Panc1 (cell line): Measurements from ENCODE around the gene RAC3. TPM values are rescaled to one million over a fixed set of nuclear protein-coding genes. Genes with fewer than 3 reads are reported as not detected.

Source experiments
- ATAC-seq: fragments of 200-7000 bp; cut with Tn5 transposase; 2 replicates; pipeline ENCODE4 v1.9.1; 2020; ENCODE audit warnings: mild to moderate bottlenecking, moderate library complexity
- BruUV-seq: library from RNA; stranded (reverse); fragments of 400-500 nt; replicated peaks from 2 replicates; lab custom pipeline; 2021; lab: Mats Ljungman, UMichigan
- CTCF ChIA-PET: fragments of 300-600 bp; sonication (Branson Sonifier 250); formaldehyde crosslinking; loops from one replicate; lab custom pipeline; 2022; ENCODE audit warnings: antibody characterized with exemption; lab: Charles Lee
- POLR2A ChIA-PET: fragments of 300-600 bp; sonication (Branson Sonifier 250); formaldehyde crosslinking; loops from one replicate; lab custom pipeline; 2022; ENCODE audit warnings: antibody characterized with exemption; lab: Charles Lee
- DNase-seq: peaks from one replicate; pipeline ENCODE4 v3.0.0-alpha.2; 2010; ENCODE audit warnings: low read depth, low spot score
- H3K27ac ChIP-seq: 2 replicates; pipeline ENCODE4 v1.5.1; 2011; ENCODE audit warnings: mild to moderate bottlenecking, low read length, inconsistent platforms
- H3K27me3 ChIP-seq: fragments of 200-500 bp; sonication (Bioruptor generic); 2 replicates; pipeline ENCODE4 v1.6.0; 2014; ENCODE audit warnings: low read length, inconsistent platforms; ENCODE audit not compliant: control insufficient read depth, insufficient read depth
- H3K36me3 ChIP-seq: fragments of 200-500 bp; sonication (Bioruptor generic); 2 replicates; pipeline ENCODE4 v1.5.1; 2014; ENCODE audit warnings: inconsistent platforms, mild to moderate bottlenecking, low read length, moderate library complexity; ENCODE audit not compliant: control insufficient read depth, insufficient read depth
- H3K4me1 ChIP-seq: 2 replicates; pipeline ENCODE4 v1.5.1; 2011; ENCODE audit warnings: inconsistent platforms, mild to moderate bottlenecking, low read length, moderate library complexity; ENCODE audit not compliant: control insufficient read depth, insufficient read depth
- H3K4me3 ChIP-seq, 2 experiments: 2 replicates each; pipeline ENCODE4 v1.5.1; 2011 to 2012; ENCODE audit warnings: low read depth in 2 of 2, low read length in 2 of 2, mild to moderate bottlenecking in 2 of 2, inconsistent platforms in 1 of 2, moderate library complexity in 1 of 2
- H3K9me3 ChIP-seq: fragments of 200-500 bp; sonication (Bioruptor generic); 2 replicates; pipeline ENCODE4 v1.5.1; 2014; ENCODE audit warnings: low read depth, mild to moderate bottlenecking, inconsistent platforms, low read length, moderate library complexity; ENCODE audit not compliant: control insufficient read depth, insufficient read depth
- CTCF ChIP-seq: fragments of 450-650 bp; IDR thresholded peaks from 2 replicates; pipeline ENCODE4 v1.5.1; 2017; ENCODE audit warnings: mild to moderate bottlenecking
- POLR2AphosphoS5 ChIP-seq: IDR thresholded peaks from 2 replicates; pipeline ENCODE4 v1.6.1; 2012; ENCODE audit warnings: mild to moderate bottlenecking, low read depth, low read length, moderate library complexity
- REST ChIP-seq, 2 experiments: IDR thresholded peaks; 2 replicates each; pipeline ENCODE4 v1.6.1; 2011 to 2012; ENCODE audit warnings: low read depth in 2 of 2, control low read depth in 1 of 2, low read length in 1 of 2, mild to moderate bottlenecking in 1 of 2, moderate library complexity in 1 of 2; ENCODE audit not compliant: insufficient read depth in 1 of 2
- SIN3A ChIP-seq: IDR thresholded peaks from 2 replicates; pipeline ENCODE4 v1.6.1; 2012; ENCODE audit warnings: low read depth, mild to moderate bottlenecking, low read length, moderate library complexity, borderline replicate concordance; ENCODE audit not compliant: insufficient read depth
- TCF7L2 ChIP-seq: IDR thresholded peaks from 2 replicates; pipeline ENCODE4 v1.6.1; 2011; ENCODE audit warnings: mild to moderate bottlenecking, low read depth, low read length, inconsistent platforms
- in situ Hi-C: cut with HindIII; loops from 2 replicates; pipeline ENCODE4 v1.10.0; 2016; ENCODE audit warnings: low sequenced_read_pairs, low pct_unique_long_range_greater_than_20kb
- intact Hi-C: fragments of 100-400 bp; cut with micrococcal nuclease; formaldehyde crosslinking; loops from one replicate; pipeline ENCODE4 v1.10.0; 2022; ENCODE audit not compliant: unreplicated experiment
- total RNA-seq: library from RNA; stranded (reverse); gene quantifications from one replicate; pipeline ENCODE4 v1.2.1, GENCODE V29; 2021; ENCODE audit not compliant: unreplicated experiment

The RAC3 gene
- total RNA-seq, 1 experiment from 2014 or later, result 39.4 TPM

GRCh38 chr17:82013772-82014321 lies 17.6 kb upstream of the RAC3 start:
- H3K36me3 ChIP-seq, result no peaks in the 10 kb centered on the region
- intact Hi-C loops, result no loop called here
- H3K4me3 ChIP-seq, result no peak overlapping the region
- no peak overlapping the region for H3K27ac ChIP-seq
- ChIA-PET CTCF (no interaction called here), POLR2A (interaction anchor here (0.7 kb wide), 1 partner anchor 125 kb away, joined by 3 read pairs; no protein-coding TSS in a partner anchor)
- peaks cover 19% of the 10 kb centered on the region for H3K4me1 ChIP-seq
- ATAC-seq (no peak), DNase-seq (no peak)
- H3K9me3 ChIP-seq, result no peaks in the 10 kb centered on the region
- no peaks in the 10 kb centered on the region for H3K27me3 ChIP-seq
- in situ Hi-C loops, result no loop called here
- no TSS peak for BruUV-seq
- TF ChIP-seq TCF7L2 (0 out of 2 replicates have a peak, but pooled peaks have one; percentile 19), REST (IDR thresholded peaks at IDR 0.05; ENCODE audit: insufficient read depth in 1 of 2, low read depth in 2 of 2, low read length in 1 of 2) (no peak)

GRCh38 chr17:82014432-82014831 lies 17.0 kb upstream of the RAC3 start:
- in situ Hi-C loops, result no loop called here
- ATAC-seq, result no peak
- POLR2A ChIA-PET, result no interaction called here

GRCh38 chr17:82014971-82015310 lies 16.5 kb upstream of the RAC3 start:
- POLR2A ChIA-PET, result no interaction called here

More at GRCh38 chr17:82014432-82014831, 17.0 kb upstream of the RAC3 start:
- Histone ChIP-seq H3K27ac (no peak overlapping the region), H3K4me3 (no peak overlapping the region), H3K27me3 (no peaks in the 10 kb centered on the region), H3K4me1 (peaks cover 22% of the 10 kb centered on the region), H3K9me3 (no peaks in the 10 kb centered on the region), H3K36me3 (no peaks in the 10 kb centered on the region)
- BruUV-seq, result no TSS peak
- DNase-seq, result no peak
- CTCF ChIA-PET, result no interaction called here
- intact Hi-C loops, result no loop called here
- no peak for TF ChIP-seq POLR2AphosphoS5

More at GRCh38 chr17:82014971-82015310, 16.5 kb upstream of the RAC3 start:
- ATAC-seq (no peak), DNase-seq (no peak)
- Histone ChIP-seq H3K27ac (no peak overlapping the region), H3K36me3 (no peaks in the 10 kb centered on the region), H3K27me3 (no peaks in the 10 kb centered on the region), H3K4me1 (peaks cover 22% of the 10 kb centered on the region), H3K4me3 (no peak overlapping the region), H3K9me3 (no peaks in the 10 kb centered on the region)
- in situ Hi-C loops, result no loop called here
- no TSS peak for BruUV-seq
- CTCF ChIA-PET, result no interaction called here
- no peak for TF ChIP-seq TCF7L2
- no peak for TF ChIP-seq REST (IDR thresholded peaks at IDR 0.05; ENCODE audit: insufficient read depth in 1 of 2, low read depth in 2 of 2, low read length in 1 of 2)
- no peak for TF ChIP-seq SIN3A
- TF ChIP-seq CTCF, result no peak
- TF ChIP-seq POLR2AphosphoS5, result no peak
- intact Hi-C loops, result no loop called here
